Testis (tissue), 3 donors: Measurements from ENCODE around the gene NBEA. TPM values are rescaled to one million over a fixed set of nuclear protein-coding genes. Genes with fewer than 3 reads are reported as not detected.

ENCODE experiments used
- DNase-seq: peaks from one replicate; pipeline ENCODE4 v3.0.0-alpha.2; 2019
- H3K27ac ChIP-seq, 2 donors: fragments of 200-600 bp; sonication (generic); one replicate each; pipeline ENCODE4 v1.5.1; 2019
- H3K27me3 ChIP-seq: fragments of 200-600 bp; sonication (generic); one replicate; pipeline ENCODE4 v1.5.1; 2019
- H3K36me3 ChIP-seq: fragments of 200-600 bp; sonication (generic); one replicate; pipeline ENCODE4 v1.5.1; 2017; ENCODE audit warnings: low read depth; ENCODE audit errors: missing control alignments
- H3K4me1 ChIP-seq: fragments of 200-600 bp; sonication (generic); one replicate; pipeline ENCODE4 v1.5.1; 2019
- H3K4me3 ChIP-seq, 2 donors: fragments of 200-600 bp; sonication (generic); one replicate each; pipeline ENCODE4 v1.5.1; 2017 to 2019
- H3K9me3 ChIP-seq: fragments of 200-600 bp; sonication (generic); one replicate; pipeline ENCODE4 v1.5.1; 2017
- CTCF ChIP-seq, 3 experiments: fragments of 450-650 bp in 2 of 3; fragments of 200-600 bp in 1 of 3; sonication (generic) in 1 of 3; IDR thresholded peaks; one replicate each; pipeline ENCODE4 v1.5.1; 2016 to 2019; ENCODE audit warnings: antibody characterized with exemption in 3 of 3, mild to moderate bottlenecking in 2 of 3, moderate library complexity in 1 of 3
- POLR2A ChIP-seq: fragments of 450-650 bp; IDR thresholded peaks from one replicate; pipeline ENCODE4 v1.6.1; 2017; ENCODE audit warnings: antibody characterized with exemption, mild to moderate bottlenecking, moderate library complexity
- WGBS, 2 donors: methylation state at CpG; one replicate each; pipeline ENCODE4 v1.1.5; 2018; 5-methylcytosine and 5-hydroxymethylcytosine counted together
- intact Hi-C: fragments of 100-400 bp; cut with DNase I; formaldehyde crosslinking; loops from one replicate; pipeline ENCODE4 v1.15.1; 2023; ENCODE audit warnings: low total_unique reads
- polyA plus RNA-seq: library from polyadenylated mRNA; stranded (reverse); fragments of 350-450 nt; fragmentation: Illumina TruSeq; extraction: RNeasy Lipid Tissue Mini Kit (QIAGEN cat#74804); gene quantifications from one replicate; pipeline ENCODE4 v1.2.3, GENCODE V29; 2014; ENCODE audit warnings: low read depth, low replicate concordance; ENCODE audit not compliant: insufficient read depth
- total RNA-seq, 2 donors: library from RNA; depleted of rRNA; stranded (reverse); fragments of >200 nt; gene quantifications; one replicate each; pipeline ENCODE4 v1.2.3, GENCODE V29; 2016

Gene NBEA
- total and polyA plus RNA-seq, 3 donors from 2014 or later: 8.6 to 22.2 (median 18.3) TPM

DNA sequence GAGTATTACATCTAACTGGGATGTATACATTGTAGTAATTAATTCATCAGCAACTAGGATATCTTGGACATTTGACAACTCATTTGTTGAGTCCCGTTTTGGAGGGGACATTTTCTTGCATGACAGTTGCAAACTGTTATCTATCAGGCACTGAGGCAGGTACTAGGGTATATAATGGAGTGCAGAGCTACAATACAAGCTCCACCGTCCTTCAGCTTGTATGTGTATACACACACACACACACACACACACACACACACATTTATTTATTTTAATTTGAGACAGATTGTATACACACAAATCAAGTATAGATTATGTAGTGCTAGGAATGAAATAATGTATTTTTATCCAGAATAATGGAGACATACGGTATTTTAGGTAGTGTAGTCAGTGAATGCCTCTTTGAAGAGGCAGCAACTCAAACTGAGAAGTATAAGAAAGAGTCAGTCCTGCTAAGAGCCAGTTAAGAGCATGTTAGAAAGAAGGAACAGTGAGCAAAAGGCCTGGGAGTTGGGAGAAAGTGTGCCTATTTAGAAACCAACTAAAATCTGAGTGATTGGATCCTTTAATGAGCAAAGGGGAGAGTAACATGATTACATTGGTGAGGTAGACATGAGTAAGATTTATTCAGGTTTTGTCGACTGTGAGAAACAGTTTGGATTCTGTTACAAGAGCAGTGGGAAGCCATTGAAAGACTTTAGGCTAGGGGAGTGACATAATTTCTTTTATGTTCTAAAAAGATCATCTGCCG lies 74.5 kb downstream of the NBEA start:
- no peak overlapping the region for H3K4me3 ChIP-seq
- no peak for TF ChIP-seq CTCF (IDR thresholded peaks at IDR 0.05)
- no peak for TF ChIP-seq POLR2A
- H3K4me1 ChIP-seq: no peaks in the 10 kb centered on the region
- DNase-seq: no peak
- no peak overlapping the region for H3K27ac ChIP-seq
- intact Hi-C loops: no loop called here
- H3K9me3 ChIP-seq: no peaks in the 10 kb centered on the region
- WGBS, 2 donors: 66 to 69% methylated on average over 5 of the region's 5 CpGs
- H3K27me3 ChIP-seq: no peaks in the 10 kb centered on the region
- H3K36me3 ChIP-seq: no peaks in the 10 kb centered on the region

DNA sequence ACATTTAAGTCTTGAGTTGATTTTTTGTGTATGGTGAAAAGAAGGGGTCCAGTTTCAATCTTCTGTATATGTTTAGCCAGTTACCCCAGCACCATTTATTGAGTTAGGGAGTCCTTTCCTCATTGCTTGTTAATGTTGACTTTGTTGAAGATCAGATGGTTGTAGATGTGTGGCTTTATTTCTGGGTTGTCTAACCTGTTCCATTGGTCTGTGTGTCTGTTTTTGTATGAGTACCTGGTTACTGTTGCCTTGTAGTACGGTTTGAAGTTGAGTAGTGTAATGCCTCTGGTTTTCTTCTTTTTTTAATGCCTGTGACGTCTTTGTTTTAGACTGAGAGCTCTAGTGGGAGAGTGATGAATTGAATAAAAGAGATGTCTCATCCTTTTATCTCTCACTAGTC lies 83.2 kb downstream of the NBEA start:
- Histone ChIP-seq H3K9me3 (no peaks in the 10 kb centered on the region), H3K4me1 (no peaks in the 10 kb centered on the region), H3K27ac (no peak overlapping the region), H3K4me3 (no peak overlapping the region), H3K36me3 (no peaks in the 10 kb centered on the region), H3K27me3 (no peaks in the 10 kb centered on the region)
- TF ChIP-seq CTCF (IDR thresholded peaks at IDR 0.05) (no peak), POLR2A (no peak)
- DNase-seq: no peak
- intact Hi-C loops: no loop called here
- WGBS, 2 donors: 79 to 89% methylated on average over 2 of the region's 2 CpGs

- DNase-seq: no peak
- no peaks in the 10 kb centered on the region for H3K4me1 ChIP-seq
- H3K4me3 ChIP-seq: no peak overlapping the region
- 93 to 100% methylated on average over 1 of the region's 1 CpG for WGBS, 2 donors
- no peak overlapping the region for H3K27ac ChIP-seq
- no peaks in the 10 kb centered on the region for H3K27me3 ChIP-seq
- no peak for TF ChIP-seq POLR2A
- no peak for TF ChIP-seq CTCF (IDR thresholded peaks at IDR 0.05)
- no peaks in the 10 kb centered on the region for H3K36me3 ChIP-seq
- no peaks in the 10 kb centered on the region for H3K9me3 ChIP-seq
- intact Hi-C loops: no loop called here
Observed at GRCh38 chr13:35028338-35028867, 86.3 kb downstream of the NBEA start.

GRCh38 chr13:35039012-35039411 lies 96.9 kb downstream of the NBEA start:
- DNase-seq: no peak
- H3K4me3 ChIP-seq: no peak overlapping the region
- no peaks in the 10 kb centered on the region for H3K36me3 ChIP-seq
- intact Hi-C loops: no loop called here
- no peak for TF ChIP-seq CTCF (IDR thresholded peaks at IDR 0.05)
- TF ChIP-seq POLR2A: no peak
- 74 to 81% methylated on average over 3 of the region's 3 CpGs for WGBS, 2 donors
- H3K4me1 ChIP-seq: no peaks in the 10 kb centered on the region
- no peaks in the 10 kb centered on the region for H3K27me3 ChIP-seq
- H3K27ac ChIP-seq: no peak overlapping the region
- H3K9me3 ChIP-seq: no peaks in the 10 kb centered on the region

DNA sequence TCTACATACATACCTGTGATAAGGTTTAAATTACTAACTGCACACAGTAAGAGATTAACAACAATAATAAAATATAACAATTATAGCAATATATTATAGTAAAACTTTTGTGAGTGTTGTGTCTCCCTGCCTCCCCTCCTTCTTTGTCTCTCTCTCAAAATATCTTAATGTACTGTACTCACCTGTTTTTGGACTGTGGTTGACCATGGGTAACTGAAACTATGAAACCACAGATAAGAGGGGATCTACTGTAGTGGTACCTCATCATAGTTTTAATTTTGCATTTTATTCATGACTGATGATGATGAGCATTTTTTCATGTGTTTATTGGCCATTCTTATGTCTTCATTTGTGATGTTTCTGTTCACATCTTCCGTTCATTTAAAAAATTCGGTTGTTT lies 104.5 kb downstream of the NBEA start:
- Histone ChIP-seq H3K4me1 (no peaks in the 10 kb centered on the region), H3K27ac (no peak overlapping the region), H3K4me3 (no peak overlapping the region), H3K9me3 (no peaks in the 10 kb centered on the region), H3K27me3 (no peaks in the 10 kb centered on the region), H3K36me3 (no peaks in the 10 kb centered on the region)
- no peak for DNase-seq
- intact Hi-C loops: no loop called here
- TF ChIP-seq POLR2A (no peak), CTCF (IDR thresholded peaks at IDR 0.05) (no peak)
- 73 to 86% methylated on average over 2 of the region's 2 CpGs for WGBS, 2 donors
